ENCODE measurements around the gene MGAT4D.
"Not testable (repeated sequence)": the region's sequence is repeated elsewhere in the genome, so short reads cannot be mapped to it uniquely, and the experiment has no call there.

Gene MGAT4D

GRCh38 chr4:140497747-140498636 is at the start of gene MGAT4D:
Gene MGAT4D (minus strand): TSS chr4:140498293. CDS start chr4:140498222, 71 bp downstream.
- no peak for DNase-seq (ENCODE audit: low read depth in 4 of 4, low spot score in 1 of 4)

GRCh38 chr4:140533951-140534480 is 35.9 kb upstream of the MGAT4D start:
- no peak for DNase-seq (ENCODE audit: low read depth in 4 of 4, low spot score in 1 of 4)

GRCh38 chr4:140529434-140529833 is 31.3 kb upstream of the MGAT4D start:
- no peak for DNase-seq (ENCODE audit: low read depth in 4 of 4, low spot score in 1 of 4)

GRCh38 chr4:140523857-140524742 is 26.0 kb upstream of the MGAT4D start, which contains the start of gene ELMOD2:
Gene ELMOD2 (plus strand): TSS chr4:140524168. CDS start chr4:140525429, 1,261 bp downstream.
- DNase-seq (ENCODE audit: low read depth in 4 of 4, low spot score in 1 of 4) = peak; percentile 92 to 95 (median 94)

- no peak for DNase-seq (ENCODE audit: low read depth in 4 of 4, low spot score in 1 of 4)
Observed at GRCh38 chr4:140523370-140523856, 25.3 kb upstream of the MGAT4D start.

GRCh38 chr4:140515423-140515822 is 17.3 kb upstream of the MGAT4D start:
- no peak for DNase-seq (ENCODE audit: low read depth in 4 of 4, low spot score in 1 of 4)

- not testable (repeated sequence) for DNase-seq (ENCODE audit: low read depth in 4 of 4, low spot score in 1 of 4)
Observed at GRCh38 chr4:140513765-140514164, 15.7 kb upstream of the MGAT4D start.

GRCh38 chr4:140504261-140504660 is 6.2 kb upstream of the MGAT4D start:
- no peak for DNase-seq (ENCODE audit: low read depth in 4 of 4, low spot score in 1 of 4)

GRCh38 chr4:140499391-140499790 is 1.3 kb upstream of the MGAT4D start:
- no peak for DNase-seq (ENCODE audit: low read depth in 4 of 4, low spot score in 1 of 4)

- no peak for DNase-seq (ENCODE audit: low read depth in 4 of 4, low spot score in 1 of 4)
Observed at GRCh38 chr4:140497405-140497746, 717 bp downstream of the MGAT4D start.

- no peak for DNase-seq (ENCODE audit: low read depth in 4 of 4, low spot score in 1 of 4)
Observed at GRCh38 chr4:140485939-140486338, 12.2 kb downstream of the MGAT4D start.

GRCh38 chr4:140483445-140483844 is 14.6 kb downstream of the MGAT4D start:
- DNase-seq (ENCODE audit: low read depth in 4 of 4, low spot score in 1 of 4) = no peak

- DNase-seq (ENCODE audit: low read depth in 4 of 4, low spot score in 1 of 4) = no peak
Observed at GRCh38 chr4:140472156-140472555, 25.9 kb downstream of the MGAT4D start.

- DNase-seq (ENCODE audit: low read depth in 4 of 4, low spot score in 1 of 4) = no peak
Observed at GRCh38 chr4:140469791-140470733, 28.0 kb downstream of the MGAT4D start.

- no peak for DNase-seq (ENCODE audit: low read depth in 4 of 4, low spot score in 1 of 4)
Observed at GRCh38 chr4:140466146-140466545, 31.9 kb downstream of the MGAT4D start.

- DNase-seq (ENCODE audit: low read depth in 4 of 4, low spot score in 1 of 4) = no peak
Observed at GRCh38 chr4:140463614-140464013, 34.5 kb downstream of the MGAT4D start.

- no peak for DNase-seq (ENCODE audit: low read depth in 4 of 4, low spot score in 1 of 4)
Observed at GRCh38 chr4:140463182-140463581, 34.9 kb downstream of the MGAT4D start.

- no peak for DNase-seq (ENCODE audit: low read depth in 4 of 4, low spot score in 1 of 4)
Observed at GRCh38 chr4:140450352-140450751, 47.7 kb downstream of the MGAT4D start.

- DNase-seq (ENCODE audit: low read depth in 4 of 4, low spot score in 1 of 4) = no peak
Observed at GRCh38 chr4:140448830-140449229, 49.3 kb downstream of the MGAT4D start.

- DNase-seq (ENCODE audit: low read depth in 4 of 4, low spot score in 1 of 4) = no peak
Observed at GRCh38 chr4:140448162-140448561, 49.9 kb downstream of the MGAT4D start.
